Measurements from ENCODE around the gene ACTL6A. TPM values are rescaled to one million over a fixed set of nuclear protein-coding genes. Genes with fewer than 3 reads are reported as not detected.

ACTL6A gene
- total RNA-seq, 1 donor from 2014 or later = 94.1 TPM

- TF ChIP-seq CTCF (IDR thresholded peaks at IDR 0.05; ENCODE audit: insufficient read depth, low read length, poor library complexity, severe bottlenecking) = no peak
- H3K4me3 ChIP-seq (ENCODE audit: low read depth, low read length) = no peak overlapping the region
- DNase-seq (ENCODE audit: low read depth) = no peak
- no peaks in the 10 kb centered on the region for H3K27me3 ChIP-seq (ENCODE audit: control insufficient read depth, insufficient read depth, low read length)
- H3K36me3 ChIP-seq (ENCODE audit: control insufficient read depth, insufficient read depth, low read length) = no peaks in the 10 kb centered on the region
These were observed 31.1 kb upstream of the ACTL6A start for GRCh38 chr3:179531576-179531975.

GRCh38 chr3:179533274-179533673, 29.5 kb upstream of the ACTL6A start:
- Histone ChIP-seq H3K4me3 (ENCODE audit: low read depth, low read length) (no peak overlapping the region), H3K27me3 (ENCODE audit: control insufficient read depth, insufficient read depth, low read length) (no peaks in the 10 kb centered on the region), H3K36me3 (ENCODE audit: control insufficient read depth, insufficient read depth, low read length) (no peaks in the 10 kb centered on the region)
- no peak for TF ChIP-seq CTCF (IDR thresholded peaks at IDR 0.05; ENCODE audit: insufficient read depth, low read length, poor library complexity, severe bottlenecking)
- no peak for DNase-seq (ENCODE audit: low read depth)

GRCh38 chr3:179536256-179536655, 26.5 kb upstream of the ACTL6A start:
- no peaks in the 10 kb centered on the region for H3K27me3 ChIP-seq (ENCODE audit: control insufficient read depth, insufficient read depth, low read length)
- no peaks in the 10 kb centered on the region for H3K36me3 ChIP-seq (ENCODE audit: control insufficient read depth, insufficient read depth, low read length)
- no peak for TF ChIP-seq CTCF (IDR thresholded peaks at IDR 0.05; ENCODE audit: insufficient read depth, low read length, poor library complexity, severe bottlenecking)

DNA sequence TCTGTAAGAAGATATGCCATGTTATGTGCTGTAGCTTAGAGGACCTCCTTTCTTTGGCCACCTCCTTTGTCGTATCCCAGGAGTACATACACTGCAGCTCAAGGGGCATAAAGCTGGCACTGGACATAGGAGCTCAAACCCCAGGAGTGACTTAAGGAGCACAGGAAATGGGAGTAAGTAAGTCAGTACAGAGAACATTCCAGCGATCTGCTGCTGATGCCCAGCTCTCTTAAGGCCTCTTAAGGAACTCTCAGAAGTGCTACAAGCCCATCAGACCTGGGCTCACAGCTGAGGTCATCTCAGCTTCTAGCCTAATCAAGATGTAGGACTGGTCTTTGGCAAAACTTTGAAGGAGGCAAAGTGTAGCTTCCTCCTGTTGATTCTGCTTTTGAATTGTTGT, 21.6 kb upstream of the ACTL6A start:
- H3K36me3 ChIP-seq (ENCODE audit: control insufficient read depth, insufficient read depth, low read length) = no peaks in the 10 kb centered on the region
- H3K4me3 ChIP-seq (ENCODE audit: low read depth, low read length) = no peak overlapping the region
- DNase-seq (ENCODE audit: low read depth) = no peak
- TF ChIP-seq CTCF (IDR thresholded peaks at IDR 0.05; ENCODE audit: insufficient read depth, low read length, poor library complexity, severe bottlenecking) = no peak
- no peaks in the 10 kb centered on the region for H3K27me3 ChIP-seq (ENCODE audit: control insufficient read depth, insufficient read depth, low read length)

More at GRCh38 chr3:179536256-179536655, 26.5 kb upstream of the ACTL6A start:
- no peak for DNase-seq (ENCODE audit: low read depth)
- H3K4me3 ChIP-seq (ENCODE audit: low read depth, low read length) = no peak overlapping the region

- Histone ChIP-seq H3K27me3 (ENCODE audit: control insufficient read depth, insufficient read depth, low read length) (no peaks in the 10 kb centered on the region), H3K4me3 (ENCODE audit: low read depth, low read length) (no peak overlapping the region), H3K36me3 (ENCODE audit: control insufficient read depth, insufficient read depth, low read length) (no peaks in the 10 kb centered on the region)
- TF ChIP-seq CTCF (IDR thresholded peaks at IDR 0.05; ENCODE audit: insufficient read depth, low read length, poor library complexity, severe bottlenecking) = no peak
- no peak for DNase-seq (ENCODE audit: low read depth)
These were observed 21.1 kb upstream of the ACTL6A start for GRCh38 chr3:179541596-179541995.

- no peaks in the 10 kb centered on the region for H3K27me3 ChIP-seq (ENCODE audit: control insufficient read depth, insufficient read depth, low read length)
- no peaks in the 10 kb centered on the region for H3K36me3 ChIP-seq (ENCODE audit: control insufficient read depth, insufficient read depth, low read length)
- DNase-seq (ENCODE audit: low read depth) = no peak
- no peak for TF ChIP-seq CTCF (IDR thresholded peaks at IDR 0.05; ENCODE audit: insufficient read depth, low read length, poor library complexity, severe bottlenecking)
- no peak overlapping the region for H3K4me3 ChIP-seq (ENCODE audit: low read depth, low read length)
These were observed 20.4 kb upstream of the ACTL6A start for GRCh38 chr3:179542375-179542774.

Data from kidney epithelial cell (primary cell).